Gastrocnemius medialis (tissue), 4 donors: ENCODE results near the gene IFFO2. TPM values are rescaled to one million over a fixed set of nuclear protein-coding genes. Genes with fewer than 3 reads are reported as not detected.

Experiments
- ATAC-seq, 2 donors: fragments of 150-250 bp; one replicate each; pipeline ENCODE4 v1.9.1; 2016
- DNase-seq, 2 donors: peaks; one replicate each; pipeline ENCODE4 v3.0.0-alpha.2; 2019
- H3K27ac ChIP-seq, 4 donors: fragments of 200-600 bp; sonication (generic); 1 replicate in 1 of 4; 2 replicates in 3 of 4; pipeline ENCODE4 v1.5.1; 2016 to 2018; ENCODE audit warnings: mild to moderate bottlenecking in 2 of 4, moderate library complexity in 1 of 4
- H3K27me3 ChIP-seq, 3 donors: fragments of 200-600 bp; sonication (generic) in 2 of 3; 1 replicate in 1 of 3; 2 replicates in 2 of 3; pipeline versions ENCODE4 v1.5.1 to v1.6.0; 2016 to 2019; ENCODE audit warnings: mild to moderate bottlenecking in 1 of 3, moderate library complexity in 1 of 3
- H3K36me3 ChIP-seq, 2 donors: fragments of 200-600 bp; sonication (generic) in 1 of 2; one replicate each; pipeline ENCODE4 v1.5.1; 2017 to 2018
- H3K4me1 ChIP-seq, 2 donors: fragments of 200-600 bp; sonication (generic) in 1 of 2; one replicate each; pipeline ENCODE4 v1.5.1; 2016 to 2017; ENCODE audit warnings: mild to moderate bottlenecking in 2 of 2
- H3K4me3 ChIP-seq, 4 donors: fragments of 200-600 bp; sonication (generic) in 3 of 4; 1 replicate in 1 of 4; 2 replicates in 3 of 4; pipeline ENCODE4 v1.5.1; 2016 to 2019; ENCODE audit warnings: mild to moderate bottlenecking in 2 of 4
- H3K9me3 ChIP-seq, 3 donors: fragments of 200-600 bp; sonication (generic) in 2 of 3; 1 replicate in 1 of 3; 2 replicates in 2 of 3; pipeline ENCODE4 v1.5.1; 2016 to 2019
- CTCF ChIP-seq, 5 experiments: fragments of 450-650 bp in 3 of 5; fragments of 200-600 bp in 2 of 5; sonication (generic) in 2 of 5; IDR thresholded peaks in 4 of 5; conservative IDR thresholded peaks in 1 of 5; 1 replicate in 4 of 5; 2 replicates in 1 of 5; pipeline ENCODE4 v1.5.1; 2016 to 2019; ENCODE audit warnings: antibody characterized with exemption in 5 of 5, mild to moderate bottlenecking in 3 of 5, moderate library complexity in 3 of 5
- POLR2A ChIP-seq, 2 donors: fragments of 450-650 bp; IDR thresholded peaks; one replicate each; pipeline ENCODE4 v1.6.1; 2017; ENCODE audit warnings: antibody characterized with exemption in 2 of 2, mild to moderate bottlenecking in 2 of 2, moderate library complexity in 2 of 2
- in situ Hi-C, 4 donors: fragments of 200-750 bp; cut with MboI; loops; one replicate each; pipeline versions ENCODE4 v1.15.0 to v1.8.0; 2017; ENCODE audit warnings: low sequenced_read_pairs in 4 of 4
- intact Hi-C: fragments of 100-400 bp; cut with DNase I; formaldehyde crosslinking; loops from one replicate; pipeline ENCODE4 v1.15.1; 2023; ENCODE audit warnings: low total_unique reads
- total RNA-seq, 4 donors: library from RNA; depleted of rRNA; stranded (reverse); fragments of >200 nt; gene quantifications; one replicate each; pipeline versions ENCODE4 v1.1.0 to v1.2.3, GENCODE V29; 2016

IFFO2 gene
- total RNA-seq, 4 donors from 2014 or later: 2.1 to 16.3 (median 5.7) TPM

GRCh38 chr1:18948913-18949685 is 7.4 kb downstream of the IFFO2 start:
- no peak for TF ChIP-seq POLR2A (IDR thresholded peaks at IDR 0.05)
- no peak for TF ChIP-seq CTCF (IDR thresholded peaks at IDR 0.05 in 4 of 5, conservative IDR thresholded peaks at IDR 0.05 in 1 of 5)
- Histone ChIP-seq H3K4me1 (peaks cover 52 to 59% of the 10 kb centered on the region in 2 donors), H3K27me3 (no peaks in the 10 kb centered on the region), H3K4me3 (peak overlapping the region; percentile 37 to 44 (median 38)), H3K9me3 (no peaks in the 10 kb centered on the region), H3K27ac (peak overlapping the region; percentile 77 to 84 (median 81)), H3K36me3 (no peaks in the 10 kb centered on the region)
- in situ Hi-C loops (no loop called here), intact Hi-C loops (no loop called here)
- peak in 1 of 2 donors; percentile 23 for ATAC-seq
- no peak for DNase-seq

GRCh38 chr1:18948048-18948912 is 8.2 kb downstream of the IFFO2 start:
- Histone ChIP-seq H3K4me1 (peaks cover 45 to 61% of the 10 kb centered on the region in 2 donors), H3K27ac (peak overlapping the region; percentile 77 to 84 (median 81)), H3K9me3 (no peaks in the 10 kb centered on the region), H3K36me3 (no peaks in the 10 kb centered on the region), H3K27me3 (no peaks in the 10 kb centered on the region), H3K4me3 (no peak overlapping the region)
- in situ Hi-C loops (no loop called here), intact Hi-C loops (no loop called here)
- no peak for TF ChIP-seq POLR2A (IDR thresholded peaks at IDR 0.05)
- TF ChIP-seq CTCF (IDR thresholded peaks at IDR 0.05 in 4 of 5, conservative IDR thresholded peaks at IDR 0.05 in 1 of 5): no peak
- no peak for ATAC-seq
- DNase-seq: no peak

DNA sequence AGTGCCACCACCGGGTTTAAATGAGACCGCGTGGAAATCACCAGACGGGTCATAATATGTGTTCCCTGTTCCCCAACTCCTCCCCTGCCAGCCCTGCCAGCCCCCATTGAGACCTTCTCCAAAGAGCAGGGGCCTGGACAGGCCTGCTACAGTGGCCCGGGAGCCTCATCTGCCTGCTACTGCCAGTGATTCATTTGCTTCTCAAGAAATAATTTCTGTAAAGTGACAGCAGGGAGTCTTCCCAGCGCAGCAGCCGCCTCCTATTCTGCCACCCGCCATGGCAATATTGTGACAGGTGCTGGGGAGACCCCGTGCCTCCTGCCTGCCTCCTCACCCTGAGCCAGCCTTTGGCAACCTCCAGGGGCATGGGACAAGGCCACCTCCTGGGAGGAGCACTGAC is 8.9 kb downstream of the IFFO2 start:
- Histone ChIP-seq H3K36me3 (no peaks in the 10 kb centered on the region), H3K4me1 (peaks cover 44 to 61% of the 10 kb centered on the region in 2 donors), H3K27me3 (no peaks in the 10 kb centered on the region), H3K9me3 (no peaks in the 10 kb centered on the region), H3K4me3 (no peak overlapping the region), H3K27ac (peak overlapping the region in 1 of 4 donors; percentile 78)
- DNase-seq (no peak), ATAC-seq (no peak)
- no peak for TF ChIP-seq CTCF (IDR thresholded peaks at IDR 0.05 in 4 of 5, conservative IDR thresholded peaks at IDR 0.05 in 1 of 5)
- intact Hi-C loops: no loop called here
- in situ Hi-C loops: no loop called here

DNA sequence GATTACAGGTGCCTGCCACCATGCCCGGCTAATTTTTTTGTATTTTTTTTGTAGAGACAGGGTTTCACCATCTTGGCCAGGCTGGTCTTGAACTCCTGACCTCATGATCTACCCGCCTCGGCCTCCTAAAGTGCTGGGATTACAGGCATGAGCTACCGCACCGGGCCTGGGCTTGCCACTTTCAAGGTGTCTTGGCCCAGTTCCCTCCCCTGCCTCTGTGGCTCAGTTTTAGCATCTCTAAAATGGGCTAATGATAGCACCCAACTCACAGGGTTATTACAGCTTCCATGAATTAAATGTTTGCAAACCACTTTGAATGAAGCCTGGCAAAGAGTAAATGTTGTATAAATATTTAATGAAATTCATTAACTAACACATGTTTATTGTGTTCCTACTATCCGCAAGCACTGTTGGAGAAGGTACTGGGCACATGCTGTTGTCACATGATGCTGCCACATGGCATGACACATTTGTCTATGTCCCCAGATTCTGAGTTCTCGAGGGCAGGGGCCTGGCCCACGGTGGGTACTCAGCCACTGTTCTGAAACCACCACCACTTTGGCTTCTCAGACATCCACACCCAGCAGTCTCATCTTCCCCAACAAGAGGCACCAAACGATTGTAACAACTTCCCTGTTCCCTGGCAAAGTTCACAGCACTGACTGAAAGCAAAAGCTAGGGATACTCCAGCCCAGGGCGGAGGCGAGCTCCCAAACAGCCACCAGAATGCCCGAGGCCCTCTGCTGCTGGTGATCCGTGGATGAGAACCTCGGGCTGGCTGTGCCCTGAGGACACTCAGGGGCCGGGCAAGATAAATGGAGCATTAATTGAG is 9.7 kb downstream of the IFFO2 start:
- in situ Hi-C loops (no loop called here), intact Hi-C loops (no loop called here)
- H3K4me3 ChIP-seq: no peak overlapping the region
- ATAC-seq (no peak), DNase-seq (no peak)
- no peaks in the 10 kb centered on the region for H3K9me3 ChIP-seq
- H3K27me3 ChIP-seq: no peaks in the 10 kb centered on the region
- H3K36me3 ChIP-seq: no peaks in the 10 kb centered on the region
- H3K4me1 ChIP-seq: peaks cover 44 to 67% of the 10 kb centered on the region in 2 donors
- TF ChIP-seq CTCF (IDR thresholded peaks at IDR 0.05 in 4 of 5, conservative IDR thresholded peaks at IDR 0.05 in 1 of 5) (no peak), POLR2A (IDR thresholded peaks at IDR 0.05) (no peak)
- peak overlapping the region in 2 of 4 donors; percentile 24 to 40 for H3K27ac ChIP-seq
